ENCODE measurements around the gene LRRC18. TPM values are rescaled to one million over a fixed set of nuclear protein-coding genes. Genes with fewer than 3 reads are reported as not detected.

LRRC18 gene
- total and polyA plus RNA-seq, 10 of the 15 experiments (the other 5 are each of a cell fraction or from before 2014, with no cell fraction given): 0.16 to 0.47 (median 0.24) TPM; not detected in 6

DNA sequence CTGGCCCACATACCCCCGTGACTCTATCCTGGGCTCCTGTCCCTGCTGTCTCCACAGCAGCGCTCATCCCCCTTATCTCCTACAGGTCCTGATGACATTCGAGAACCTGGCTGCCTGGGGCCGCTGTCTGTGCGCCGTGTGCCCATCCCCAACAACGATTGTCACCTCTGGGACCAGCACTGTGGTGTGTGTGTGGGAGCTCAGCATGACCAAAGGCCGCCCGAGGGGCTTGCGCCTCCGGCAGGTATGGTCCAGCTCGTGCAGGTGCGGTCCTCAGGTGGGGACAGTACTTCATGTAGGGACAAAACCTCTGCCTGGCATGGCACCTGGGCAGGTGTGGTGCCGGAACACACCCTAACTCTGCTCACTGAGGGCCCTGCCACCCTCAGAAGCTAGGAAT, 30.4 kb upstream of the LRRC18 start:
- RAD21 ChIA-PET (ENCODE audit: unreplicated experiment): interaction anchor here (1.4 kb wide), 1 partner anchor 311 kb away, joined by 5 read pairs; no protein-coding TSS in a partner anchor
- BruUV-seq (replicated peaks): no TSS peak
- Histone ChIP-seq H3K9me3 (replicated peaks; ENCODE audit: control insufficient read depth, insufficient read depth, low read length) (no peaks in the 10 kb centered on the region), H3K4me1 (ENCODE audit: control insufficient read depth, insufficient read depth, low read length) (no peaks in the 10 kb centered on the region), H4K20me1 (ENCODE audit: control insufficient read depth, insufficient read depth) (no peaks in the 10 kb centered on the region), H3K36me3 (ENCODE audit: control insufficient read depth in 2 of 2, insufficient read depth in 2 of 2, low read length in 1 of 2) (peaks cover 20 to 33% of the 10 kb centered on the region in 2 experiments), H3K4me2 (ENCODE audit: control insufficient read depth, insufficient read depth) (no peak overlapping the region), H3K79me2 (ENCODE audit: control insufficient read depth, insufficient read depth, low read length) (no peaks in the 10 kb centered on the region), H2AFZ (ENCODE audit: control insufficient read depth, low read depth, low read length) (no peak overlapping the region), H3K27ac (ENCODE audit: control insufficient read depth, insufficient read depth) (no peak overlapping the region), H3K27me3 (replicated peaks in 1 of 2; ENCODE audit: control insufficient read depth in 2 of 2, insufficient read depth in 2 of 2, low read length in 1 of 2) (no peaks in the 10 kb centered on the region), H3K4me3 (no peak overlapping the region), H3K9ac (ENCODE audit: control insufficient read depth, insufficient read depth, low read length) (no peak overlapping the region)
- DNase-seq (ENCODE audit: low read depth, low spot score) (no peak), ATAC-seq (no peak), FAIRE-seq (no peak)
- intact Hi-C loops (cut with micrococcal nuclease; ENCODE audit: unreplicated experiment): no loop called here
- 97% methylated on average over 14 of the region's 14 CpGs for WGBS (ENCODE audit: insufficient coverage, insufficient replicate concordance, low lambda C conversion rate, missing lambda C conversion rate)
- SMC1A ChIA-PET (ENCODE audit: uncharacterized antibody, unreplicated experiment): no interaction called here
- POLR2A ChIA-PET: no interaction called here
- CTCF ChIA-PET: interaction anchor here (1.2 kb wide), 1 partner anchor 311 kb away, joined by 3 read pairs; no protein-coding TSS in a partner anchor
- in situ Hi-C loops (cut with MboI): no loop called here
- TF ChIP-seq RAD21 (IDR thresholded peaks at IDR 0.05; ENCODE audit: insufficient read depth, low read depth, low read length) (no peak), YBX1 (IDR thresholded peaks at IDR 0.05) (no peak), WRNIP1 (IDR thresholded peaks at IDR 0.05; ENCODE audit: borderline replicate concordance, low read depth, low read length) (no peak), ZNF217 (IDR thresholded peaks at IDR 0.05) (no peak)

- Histone ChIP-seq H3K27ac (ENCODE audit: control insufficient read depth, insufficient read depth) (no peak overlapping the region), H3K9me3 (replicated peaks; ENCODE audit: control insufficient read depth, insufficient read depth, low read length) (no peaks in the 10 kb centered on the region), H4K20me1 (ENCODE audit: control insufficient read depth, insufficient read depth) (no peaks in the 10 kb centered on the region), H3K4me2 (ENCODE audit: control insufficient read depth, insufficient read depth) (no peak overlapping the region), H3K36me3 (ENCODE audit: control insufficient read depth in 2 of 2, insufficient read depth in 2 of 2, low read length in 1 of 2) (peaks cover 20 to 27% of the 10 kb centered on the region in 2 experiments; a peak in 3 of 4 replicates), H2AFZ (ENCODE audit: control insufficient read depth, low read depth, low read length) (no peak overlapping the region), H3K27me3 (replicated peaks in 1 of 2; ENCODE audit: control insufficient read depth in 2 of 2, insufficient read depth in 2 of 2, low read length in 1 of 2) (no peaks in the 10 kb centered on the region), H3K9ac (ENCODE audit: control insufficient read depth, insufficient read depth, low read length) (no peak overlapping the region), H3K4me1 (ENCODE audit: control insufficient read depth, insufficient read depth, low read length) (no peaks in the 10 kb centered on the region), H3K79me2 (ENCODE audit: control insufficient read depth, insufficient read depth, low read length) (no peaks in the 10 kb centered on the region), H3K4me3 (no peak overlapping the region)
- RAD21 ChIA-PET (ENCODE audit: unreplicated experiment): no interaction called here
- 77% methylated on average over 3 of the region's 3 CpGs for WGBS (ENCODE audit: insufficient coverage, insufficient replicate concordance, low lambda C conversion rate, missing lambda C conversion rate)
- DNase-seq (ENCODE audit: low read depth, low spot score) (no peak), FAIRE-seq (no peak), ATAC-seq (no peak)
- SMC1A ChIA-PET (ENCODE audit: uncharacterized antibody, unreplicated experiment): no interaction called here
- POLR2A ChIA-PET: no interaction called here
- no TSS peak for BruUV-seq (replicated peaks)
- intact Hi-C loops (cut with micrococcal nuclease; ENCODE audit: unreplicated experiment): no loop called here
- CTCF ChIA-PET: no interaction called here
- in situ Hi-C loops (cut with MboI): no loop called here
- TF ChIP-seq E4F1 (IDR thresholded peaks at IDR 0.05; ENCODE audit: borderline replicate concordance, partially characterized antibody): no peak
- TF ChIP-seq TBL1XR1 (IDR thresholded peaks at IDR 0.05; ENCODE audit: low read depth, low read length): no peak
- no peak for TF ChIP-seq NR2F1 (conservative IDR thresholded peaks at IDR 0.05)
- TF ChIP-seq BMI1 (IDR thresholded peaks at IDR 0.05; ENCODE audit: borderline replicate concordance): no peak
- TF ChIP-seq, protein P1, sequence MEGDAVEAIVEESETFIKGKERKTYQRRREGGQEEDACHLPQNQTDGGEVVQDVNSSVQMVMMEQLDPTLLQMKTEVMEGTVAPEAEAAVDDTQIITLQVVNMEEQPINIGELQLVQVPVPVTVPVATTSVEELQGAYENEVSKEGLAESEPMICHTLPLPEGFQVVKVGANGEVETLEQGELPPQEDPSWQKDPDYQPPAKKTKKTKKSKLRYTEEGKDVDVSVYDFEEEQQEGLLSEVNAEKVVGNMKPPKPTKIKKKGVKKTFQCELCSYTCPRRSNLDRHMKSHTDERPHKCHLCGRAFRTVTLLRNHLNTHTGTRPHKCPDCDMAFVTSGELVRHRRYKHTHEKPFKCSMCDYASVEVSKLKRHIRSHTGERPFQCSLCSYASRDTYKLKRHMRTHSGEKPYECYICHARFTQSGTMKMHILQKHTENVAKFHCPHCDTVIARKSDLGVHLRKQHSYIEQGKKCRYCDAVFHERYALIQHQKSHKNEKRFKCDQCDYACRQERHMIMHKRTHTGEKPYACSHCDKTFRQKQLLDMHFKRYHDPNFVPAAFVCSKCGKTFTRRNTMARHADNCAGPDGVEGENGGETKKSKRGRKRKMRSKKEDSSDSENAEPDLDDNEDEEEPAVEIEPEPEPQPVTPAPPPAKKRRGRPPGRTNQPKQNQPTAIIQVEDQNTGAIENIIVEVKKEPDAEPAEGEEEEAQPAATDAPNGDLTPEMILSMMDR (IDR thresholded peaks at IDR 0.05 in 2 of 3, conservative IDR thresholded peaks at IDR 0.05 in 1 of 3; ENCODE audit: control insufficient read depth in 2 of 3, extremely low read depth in 1 of 3, insufficient read depth in 1 of 3, low read depth in 3 of 3, low read length in 3 of 3): no peak
- no peak for TF ChIP-seq REST (IDR thresholded peaks at IDR 0.05; ENCODE audit: low read depth, low read length)
Measured at GRCh38 chr10:48968036-48968435, 28.4 kb upstream of the LRRC18 start.
